ENCODE results near the gene TRMT61B. TPM values are rescaled to one million over a fixed set of nuclear protein-coding genes. Genes with fewer than 3 reads are reported as not detected.

The TRMT61B gene
- total RNA-seq, 1 donor from 2014 or later, result 12.7 TPM

- intact Hi-C loops (cut with DNase I), result no loop called here
- no peaks in the 10 kb centered on the region for H3K36me3 ChIP-seq
- no peak overlapping the region for H3K27ac ChIP-seq
- TF ChIP-seq, protein P1, sequence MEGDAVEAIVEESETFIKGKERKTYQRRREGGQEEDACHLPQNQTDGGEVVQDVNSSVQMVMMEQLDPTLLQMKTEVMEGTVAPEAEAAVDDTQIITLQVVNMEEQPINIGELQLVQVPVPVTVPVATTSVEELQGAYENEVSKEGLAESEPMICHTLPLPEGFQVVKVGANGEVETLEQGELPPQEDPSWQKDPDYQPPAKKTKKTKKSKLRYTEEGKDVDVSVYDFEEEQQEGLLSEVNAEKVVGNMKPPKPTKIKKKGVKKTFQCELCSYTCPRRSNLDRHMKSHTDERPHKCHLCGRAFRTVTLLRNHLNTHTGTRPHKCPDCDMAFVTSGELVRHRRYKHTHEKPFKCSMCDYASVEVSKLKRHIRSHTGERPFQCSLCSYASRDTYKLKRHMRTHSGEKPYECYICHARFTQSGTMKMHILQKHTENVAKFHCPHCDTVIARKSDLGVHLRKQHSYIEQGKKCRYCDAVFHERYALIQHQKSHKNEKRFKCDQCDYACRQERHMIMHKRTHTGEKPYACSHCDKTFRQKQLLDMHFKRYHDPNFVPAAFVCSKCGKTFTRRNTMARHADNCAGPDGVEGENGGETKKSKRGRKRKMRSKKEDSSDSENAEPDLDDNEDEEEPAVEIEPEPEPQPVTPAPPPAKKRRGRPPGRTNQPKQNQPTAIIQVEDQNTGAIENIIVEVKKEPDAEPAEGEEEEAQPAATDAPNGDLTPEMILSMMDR (IDR thresholded peaks at IDR 0.05), result no peak
- no peak for ATAC-seq
- DNase-seq, result no peak
- no peaks in the 10 kb centered on the region for H3K4me1 ChIP-seq
- no peak overlapping the region for H3K4me3 ChIP-seq
- no peaks in the 10 kb centered on the region for H3K9me3 ChIP-seq
- no peaks in the 10 kb centered on the region for H3K27me3 ChIP-seq
Measured at GRCh38 chr2:28824870-28825269, 45.2 kb downstream of the TRMT61B start.

DNA sequence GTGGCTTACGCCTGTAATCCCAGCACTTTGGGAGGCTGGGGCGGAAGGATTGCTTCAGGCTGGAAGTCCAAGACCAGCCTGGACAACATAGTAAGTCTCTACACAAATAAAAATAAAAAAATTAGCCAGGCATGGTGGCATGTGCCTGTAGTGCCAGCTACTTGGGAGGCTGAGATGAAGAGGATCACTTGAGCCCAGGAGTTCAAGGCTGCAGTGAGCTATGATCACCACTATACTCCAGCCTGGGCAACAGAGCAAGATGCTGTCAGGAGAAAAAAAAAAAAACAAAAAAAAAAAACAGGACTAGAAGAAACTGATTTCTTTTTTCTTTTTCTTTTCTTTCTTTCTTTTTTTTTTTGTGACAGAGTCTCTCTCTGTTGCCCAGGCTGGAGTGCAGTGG, 45.9 kb downstream of the TRMT61B start:
- ATAC-seq (no peak), DNase-seq (no peak)
- Histone ChIP-seq H3K4me1 (no peaks in the 10 kb centered on the region), H3K27ac (no peak overlapping the region), H3K27me3 (no peaks in the 10 kb centered on the region), H3K9me3 (no peaks in the 10 kb centered on the region), H3K36me3 (no peaks in the 10 kb centered on the region), H3K4me3 (no peak overlapping the region)
- TF ChIP-seq, protein P1 (IDR thresholded peaks at IDR 0.05), result no peak
- intact Hi-C loops (cut with DNase I), result no loop called here

DNA sequence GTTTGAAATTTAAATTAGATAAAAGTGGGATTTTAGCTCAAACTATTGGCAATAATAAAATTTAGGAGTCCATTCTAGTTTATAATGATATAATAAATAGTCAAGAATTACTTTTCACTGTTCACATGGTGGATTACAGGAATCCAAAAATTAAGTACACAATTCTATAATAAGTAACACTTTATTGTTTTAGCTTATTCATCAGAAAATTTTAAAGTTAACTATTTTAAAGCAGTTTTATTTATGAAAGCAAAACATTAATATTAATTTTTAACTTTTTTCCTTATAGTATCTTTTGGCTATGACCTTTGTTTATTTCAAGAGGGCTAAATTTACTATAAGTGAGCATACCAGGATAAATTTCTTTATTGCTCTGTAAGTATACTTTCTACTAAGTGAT, 48.1 kb downstream of the TRMT61B start:
- Histone ChIP-seq H3K4me3 (no peak overlapping the region), H3K4me1 (no peaks in the 10 kb centered on the region), H3K9me3 (no peaks in the 10 kb centered on the region), H3K36me3 (no peaks in the 10 kb centered on the region), H3K27me3 (no peaks in the 10 kb centered on the region), H3K27ac (no peak overlapping the region)
- DNase-seq (no peak), ATAC-seq (no peak)
- intact Hi-C loops (cut with DNase I), result no loop called here
- TF ChIP-seq, protein P1 (IDR thresholded peaks at IDR 0.05), result no peak

- DNase-seq (no peak), ATAC-seq (peak; percentile 93)
- Histone ChIP-seq H3K4me1 (no peaks in the 10 kb centered on the region), H3K9me3 (no peaks in the 10 kb centered on the region), H3K36me3 (no peaks in the 10 kb centered on the region), H3K4me3 (no peak overlapping the region), H3K27me3 (no peaks in the 10 kb centered on the region), H3K27ac (no peak overlapping the region)
- intact Hi-C loops (cut with DNase I), result no loop called here
- TF ChIP-seq, protein P1 (IDR thresholded peaks at IDR 0.05), result peak; percentile 69
Measured at GRCh38 chr2:28821295-28821958, 48.7 kb downstream of the TRMT61B start.

- H3K36me3 ChIP-seq, result no peaks in the 10 kb centered on the region
- H3K27me3 ChIP-seq, result no peaks in the 10 kb centered on the region
- no peaks in the 10 kb centered on the region for H3K4me1 ChIP-seq
- intact Hi-C loops (cut with DNase I), result no loop called here
- TF ChIP-seq, protein P1 (IDR thresholded peaks at IDR 0.05), result no peak
- no peak overlapping the region for H3K4me3 ChIP-seq
- no peaks in the 10 kb centered on the region for H3K9me3 ChIP-seq
- DNase-seq (no peak), ATAC-seq (no peak)
- H3K27ac ChIP-seq, result no peak overlapping the region
Measured at GRCh38 chr2:28818053-28818452, 52.1 kb downstream of the TRMT61B start.

Data from upper lobe of right lung (tissue), 1 donor.